K562 (cell line): Measurements from ENCODE around the gene PA2G4. TPM values are rescaled to one million over a fixed set of nuclear protein-coding genes. Genes with fewer than 3 reads are reported as not detected.

Experiments used
- EP300 ChIP-seq: IDR thresholded peaks from 2 replicates; pipeline ENCODE4 v1.6.1; 2012; ENCODE audit warnings: low read length, improper control_type of control experiment
- GATAD2A ChIP-seq: fragments of 450-650 bp; IDR thresholded peaks from 2 replicates; pipeline ENCODE4 v1.6.1; 2017
- HMGN3 ChIP-seq: IDR thresholded peaks from 2 replicates; pipeline ENCODE4 v1.6.1; 2011; ENCODE audit warnings: borderline replicate concordance, low read depth, mild to moderate bottlenecking, mixed read lengths, low read length; ENCODE audit not compliant: insufficient read length; ENCODE audit errors: extremely low read depth
- POLR2B ChIP-seq: fragments of 450-650 bp; IDR thresholded peaks from 2 replicates; pipeline ENCODE4 v1.6.1; 2018; ENCODE audit warnings: low read depth; ENCODE audit not compliant: partially characterized antibody
- RBM25 ChIP-seq: fragments of 200-400 bp; formaldehyde crosslinking; IDR thresholded peaks from 2 replicates; pipeline ENCODE4 v1.6.1; 2018; ENCODE audit warnings: low read length, low read depth, moderate library complexity; ENCODE audit not compliant: severe bottlenecking
- SMARCC2 ChIP-seq: fragments of 450-650 bp; IDR thresholded peaks from 2 replicates; pipeline ENCODE4 v1.6.1; 2017; ENCODE audit warnings: antibody characterized with exemption, moderate library complexity, mild to moderate bottlenecking, low read depth
- SRSF1 ChIP-seq: fragments of 200-400 bp; formaldehyde crosslinking; IDR thresholded peaks from 2 replicates; pipeline ENCODE4 v1.6.1; 2017; ENCODE audit warnings: mild to moderate bottlenecking, low read depth, low read length, moderate library complexity
- polyA plus RNA-seq, 8 experiments: library from polyadenylated mRNA; depleted of rRNA in 4 of 8; stranded (reverse) in 5 of 8; unstranded in 3 of 8; fragments of >200 nt; fragmentation: Nextera tagmentation in 2 of 8; fragmentation: Illumina TruSeq in 1 of 8; extraction: Ambion mirVana in 2 of 8; extraction: Trizol in 1 of 8; gene quantifications; 2 replicates each; pipeline versions ENCODE4 v1.2.1 to v1.2.3, GENCODE V29; 2011 to 2014; ENCODE audit warnings: inconsistent platforms in 1 of 8, missing spikeins in 1 of 8
- total RNA-seq, 7 experiments: library from RNA; depleted of rRNA in 6 of 7; stranded (reverse); fragments of >200 nt in 6 of 7; fragmentation: Illumina TruSeq in 2 of 7; extraction: Trizol in 2 of 7; gene quantifications; 2 replicates each; pipeline versions ENCODE4 v1.2.1 to v1.2.3, GENCODE V29; 2011 to 2021; ENCODE audit warnings: low replicate concordance in 1 of 7
- TF ChIP-seq, protein P1 (sequence below), 2 experiments: fragments of 450-650 bp; formaldehyde crosslinking in 1 of 2; IDR thresholded peaks; 2 replicates each; pipeline versions ENCODE4 v1.4.0 to v1.6.1; 2014 to 2020; ENCODE audit warnings: mild to moderate bottlenecking in 2 of 2, borderline replicate concordance in 1 of 2, low read depth in 1 of 2
- TF ChIP-seq, protein P2 (sequence below): fragments of 250-450 bp; sonication (Bioruptor Pico); IDR thresholded peaks from 2 replicates; pipeline ENCODE4 v1.4.0; 2020

PA2G4 gene
- total and polyA plus RNA-seq, 9 of the 15 experiments (the other 6 are each of a cell fraction or from before 2014, with no cell fraction given): 230 to 925 (median 638) TPM

DNA sequence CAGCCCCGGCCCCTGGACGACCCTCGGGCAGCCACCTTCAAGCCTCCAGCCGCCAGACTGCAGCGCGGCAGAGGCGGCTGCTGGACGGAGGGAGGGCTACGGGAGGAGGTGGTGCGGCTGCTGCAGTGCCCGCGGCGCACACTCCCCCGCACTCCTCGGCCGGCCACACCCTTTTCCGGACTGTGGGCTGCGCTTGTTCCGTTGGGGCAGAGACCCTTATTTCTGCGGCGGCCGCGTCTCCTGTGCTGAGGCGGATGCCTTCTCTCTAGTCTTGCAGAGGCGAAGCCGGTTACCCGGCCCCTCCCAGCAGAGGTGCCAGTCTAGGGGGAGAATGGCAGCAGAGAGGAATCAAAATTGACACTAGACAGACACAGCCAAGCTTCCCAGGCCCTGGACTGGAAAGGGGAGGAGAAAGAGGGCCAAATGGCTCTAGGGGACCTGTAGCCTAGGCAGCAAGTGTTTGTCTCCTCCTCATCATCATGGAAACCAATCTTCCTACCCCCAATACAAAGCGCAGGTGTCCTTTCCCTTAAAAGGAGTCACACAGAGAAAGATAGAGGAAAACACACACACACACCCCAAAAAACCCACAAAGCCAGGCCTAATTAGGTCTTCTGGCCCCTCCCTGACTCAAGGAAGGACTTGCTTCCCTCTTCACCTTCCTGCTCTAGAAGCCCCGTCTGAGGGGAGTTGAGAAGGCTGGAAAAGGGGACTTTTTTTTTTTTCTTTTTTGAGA lies 25.0 kb downstream of the PA2G4 start (continued):
- TF ChIP-seq, protein P1, sequence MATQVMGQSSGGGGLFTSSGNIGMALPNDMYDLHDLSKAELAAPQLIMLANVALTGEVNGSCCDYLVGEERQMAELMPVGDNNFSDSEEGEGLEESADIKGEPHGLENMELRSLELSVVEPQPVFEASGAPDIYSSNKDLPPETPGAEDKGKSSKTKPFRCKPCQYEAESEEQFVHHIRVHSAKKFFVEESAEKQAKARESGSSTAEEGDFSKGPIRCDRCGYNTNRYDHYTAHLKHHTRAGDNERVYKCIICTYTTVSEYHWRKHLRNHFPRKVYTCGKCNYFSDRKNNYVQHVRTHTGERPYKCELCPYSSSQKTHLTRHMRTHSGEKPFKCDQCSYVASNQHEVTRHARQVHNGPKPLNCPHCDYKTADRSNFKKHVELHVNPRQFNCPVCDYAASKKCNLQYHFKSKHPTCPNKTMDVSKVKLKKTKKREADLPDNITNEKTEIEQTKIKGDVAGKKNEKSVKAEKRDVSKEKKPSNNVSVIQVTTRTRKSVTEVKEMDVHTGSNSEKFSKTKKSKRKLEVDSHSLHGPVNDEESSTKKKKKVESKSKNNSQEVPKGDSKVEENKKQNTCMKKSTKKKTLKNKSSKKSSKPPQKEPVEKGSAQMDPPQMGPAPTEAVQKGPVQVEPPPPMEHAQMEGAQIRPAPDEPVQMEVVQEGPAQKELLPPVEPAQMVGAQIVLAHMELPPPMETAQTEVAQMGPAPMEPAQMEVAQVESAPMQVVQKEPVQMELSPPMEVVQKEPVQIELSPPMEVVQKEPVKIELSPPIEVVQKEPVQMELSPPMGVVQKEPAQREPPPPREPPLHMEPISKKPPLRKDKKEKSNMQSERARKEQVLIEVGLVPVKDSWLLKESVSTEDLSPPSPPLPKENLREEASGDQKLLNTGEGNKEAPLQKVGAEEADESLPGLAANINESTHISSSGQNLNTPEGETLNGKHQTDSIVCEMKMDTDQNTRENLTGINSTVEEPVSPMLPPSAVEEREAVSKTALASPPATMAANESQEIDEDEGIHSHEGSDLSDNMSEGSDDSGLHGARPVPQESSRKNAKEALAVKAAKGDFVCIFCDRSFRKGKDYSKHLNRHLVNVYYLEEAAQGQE (IDR thresholded peaks at IDR 0.05; ENCODE audit: borderline replicate concordance): no peak
- TF ChIP-seq, protein P1 (CRISPR knock-in tag; IDR thresholded peaks at IDR 0.05; ENCODE audit: low read depth): 0 out of 2 replicates have a peak, but pooled peaks have one; percentile 49
- peak; percentile 98 for TF ChIP-seq HMGN3
- peak; percentile 35; the same call in 1 of the 2 replicates for TF ChIP-seq SMARCC2
- TF ChIP-seq SRSF1: no peak
- TF ChIP-seq, protein P2, sequence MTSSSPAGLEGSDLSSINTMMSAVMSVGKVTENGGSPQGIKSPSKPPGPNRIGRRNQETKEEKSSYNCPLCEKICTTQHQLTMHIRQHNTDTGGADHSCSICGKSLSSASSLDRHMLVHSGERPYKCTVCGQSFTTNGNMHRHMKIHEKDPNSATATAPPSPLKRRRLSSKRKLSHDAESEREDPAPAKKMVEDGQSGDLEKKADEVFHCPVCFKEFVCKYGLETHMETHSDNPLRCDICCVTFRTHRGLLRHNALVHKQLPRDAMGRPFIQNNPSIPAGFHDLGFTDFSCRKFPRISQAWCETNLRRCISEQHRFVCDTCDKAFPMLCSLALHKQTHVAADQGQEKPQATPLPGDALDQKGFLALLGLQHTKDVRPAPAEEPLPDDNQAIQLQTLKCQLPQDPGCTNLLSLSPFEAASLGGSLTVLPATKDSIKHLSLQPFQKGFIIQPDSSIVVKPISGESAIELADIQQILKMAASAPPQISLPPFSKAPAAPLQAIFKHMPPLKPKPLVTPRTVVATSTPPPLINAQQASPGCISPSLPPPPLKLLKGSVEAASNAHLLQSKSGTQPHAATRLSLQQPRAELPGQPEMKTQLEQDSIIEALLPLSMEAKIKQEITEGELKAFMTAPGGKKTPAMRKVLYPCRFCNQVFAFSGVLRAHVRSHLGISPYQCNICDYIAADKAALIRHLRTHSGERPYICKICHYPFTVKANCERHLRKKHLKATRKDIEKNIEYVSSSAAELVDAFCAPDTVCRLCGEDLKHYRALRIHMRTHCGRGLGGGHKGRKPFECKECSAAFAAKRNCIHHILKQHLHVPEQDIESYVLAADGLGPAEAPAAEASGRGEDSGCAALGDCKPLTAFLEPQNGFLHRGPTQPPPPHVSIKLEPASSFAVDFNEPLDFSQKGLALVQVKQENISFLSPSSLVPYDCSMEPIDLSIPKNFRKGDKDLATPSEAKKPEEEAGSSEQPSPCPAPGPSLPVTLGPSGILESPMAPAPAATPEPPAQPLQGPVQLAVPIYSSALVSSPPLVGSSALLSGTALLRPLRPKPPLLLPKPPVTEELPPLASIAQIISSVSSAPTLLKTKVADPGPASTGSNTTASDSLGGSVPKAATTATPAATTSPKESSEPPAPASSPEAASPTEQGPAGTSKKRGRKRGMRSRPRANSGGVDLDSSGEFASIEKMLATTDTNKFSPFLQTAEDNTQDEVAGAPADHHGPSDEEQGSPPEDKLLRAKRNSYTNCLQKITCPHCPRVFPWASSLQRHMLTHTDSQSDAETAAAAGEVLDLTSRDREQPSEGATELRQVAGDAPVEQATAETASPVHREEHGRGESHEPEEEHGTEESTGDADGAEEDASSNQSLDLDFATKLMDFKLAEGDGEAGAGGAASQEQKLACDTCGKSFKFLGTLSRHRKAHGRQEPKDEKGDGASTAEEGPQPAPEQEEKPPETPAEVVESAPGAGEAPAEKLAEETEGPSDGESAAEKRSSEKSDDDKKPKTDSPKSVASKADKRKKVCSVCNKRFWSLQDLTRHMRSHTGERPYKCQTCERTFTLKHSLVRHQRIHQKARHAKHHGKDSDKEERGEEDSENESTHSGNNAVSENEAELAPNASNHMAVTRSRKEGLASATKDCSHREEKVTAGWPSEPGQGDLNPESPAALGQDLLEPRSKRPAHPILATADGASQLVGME (CRISPR knock-in tag): 0 out of 2 replicates have a peak, but pooled peaks have one; percentile 25
- 0 out of 2 replicates have a peak, but pooled peaks have one; percentile 35 for TF ChIP-seq GATAD2A
- peak; percentile 87 for TF ChIP-seq POLR2B
- peak; percentile 48 for TF ChIP-seq EP300
- TF ChIP-seq RBM25: no peak
